DMS153 treated with DMSO at 0.1 percent for 48 hours (cell line): ENCODE data around the gene TANGO2.

Experiments used
- DNase-seq: peaks from one replicate; lab custom pipeline; 2025; ENCODE audit not compliant: unreplicated experiment; lab: John Stamatoyannopoulos, UW

The TANGO2 gene

GRCh38 chr22:20083157-20083890, 62.4 kb downstream of the TANGO2 start:
- DNase-seq = no peak

GRCh38 chr22:20083891-20084546, 63.1 kb downstream of the TANGO2 start:
- DNase-seq = no peak

DNA sequence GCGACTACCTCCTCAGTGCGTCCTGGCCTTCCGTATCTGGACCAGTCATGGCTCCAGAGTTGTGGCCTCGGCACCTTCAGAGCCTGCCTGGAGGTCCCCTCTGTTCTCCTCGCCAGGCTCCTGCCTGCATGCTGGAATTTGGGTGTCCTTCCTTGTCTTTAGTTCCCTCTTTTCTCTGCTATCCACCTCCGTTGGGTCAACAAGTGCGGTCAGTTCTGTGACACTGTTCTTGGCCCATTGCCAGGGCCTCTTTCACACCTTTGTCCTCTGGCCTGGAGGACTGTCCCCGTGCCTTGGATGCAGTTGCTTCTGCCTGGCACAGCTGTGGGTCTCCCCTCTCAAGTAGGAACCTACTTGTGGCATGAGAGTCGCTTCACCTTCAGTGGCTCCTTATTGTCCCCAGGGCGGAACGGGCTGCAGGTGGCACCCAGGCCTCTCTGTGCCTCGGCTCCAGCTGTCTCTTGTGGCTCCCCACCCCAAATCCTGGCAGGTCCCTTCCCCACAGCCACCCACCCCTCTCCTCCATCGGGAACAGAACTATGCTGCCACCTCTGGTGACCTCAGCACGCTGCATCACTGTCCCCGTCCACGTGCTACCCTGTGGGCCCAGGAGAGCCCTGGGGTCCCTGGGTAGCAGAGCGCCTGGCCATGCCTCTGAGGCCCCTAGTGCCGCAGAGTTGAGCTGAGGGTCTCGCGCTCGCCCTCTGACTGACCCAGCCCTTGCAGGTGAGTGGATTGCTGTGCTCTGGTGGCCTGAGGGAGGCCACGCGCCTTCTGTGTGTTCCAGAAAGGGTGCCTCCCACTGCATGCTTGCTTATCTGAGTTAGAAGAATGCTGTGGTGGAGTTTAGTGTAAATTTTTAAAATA, 63.9 kb downstream of the TANGO2 start:
- no peak for DNase-seq

GRCh38 chr22:20085651-20086050, 64.7 kb downstream of the TANGO2 start:
- DNase-seq = no peak

DNA sequence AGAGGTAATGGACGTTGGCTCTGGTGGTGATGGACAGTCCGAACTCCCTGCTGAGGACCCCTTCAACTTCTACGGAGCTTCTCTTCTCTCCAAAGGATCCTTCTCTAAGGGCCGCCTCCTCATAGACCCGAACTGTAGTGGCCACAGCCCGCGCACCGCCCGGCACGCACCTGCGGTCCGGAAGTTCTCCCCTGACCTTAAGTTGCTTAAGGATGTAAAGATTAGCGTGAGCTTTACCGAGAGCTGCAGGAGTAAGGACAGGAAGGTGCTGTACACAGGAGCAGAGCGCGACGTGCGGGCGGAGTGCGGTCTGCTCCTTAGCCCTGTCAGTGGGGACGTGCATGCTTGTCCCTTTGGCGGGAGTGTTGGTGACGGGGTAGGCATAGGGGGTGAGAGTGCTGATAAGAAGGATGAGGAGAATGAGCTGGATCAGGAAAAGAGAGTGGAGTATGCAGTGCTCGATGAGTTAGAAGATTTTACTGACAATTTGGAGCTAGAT, 65.2 kb downstream of the TANGO2 start:
- no peak for DNase-seq

DNA sequence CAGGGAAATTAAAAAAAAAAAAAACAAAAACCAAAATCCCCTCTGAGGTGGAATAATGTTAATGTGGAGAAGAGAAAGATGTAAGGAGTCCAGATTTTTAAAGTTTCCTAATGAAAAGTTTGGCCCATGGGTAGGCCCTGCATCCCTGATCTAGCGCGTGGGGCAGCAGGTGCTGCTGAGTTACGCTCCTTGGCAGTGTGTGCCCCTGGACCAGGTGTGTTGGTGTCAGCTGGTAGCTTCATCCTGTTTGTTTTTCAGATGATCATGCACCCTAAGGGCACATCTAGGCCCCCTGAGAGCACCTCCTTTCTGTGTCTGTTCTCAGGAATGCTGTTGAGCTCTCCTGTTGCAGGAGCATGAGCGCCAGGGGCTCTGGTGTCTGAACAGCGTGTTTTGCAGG, 65.9 kb downstream of the TANGO2 start:
- no peak for DNase-seq

DNA sequence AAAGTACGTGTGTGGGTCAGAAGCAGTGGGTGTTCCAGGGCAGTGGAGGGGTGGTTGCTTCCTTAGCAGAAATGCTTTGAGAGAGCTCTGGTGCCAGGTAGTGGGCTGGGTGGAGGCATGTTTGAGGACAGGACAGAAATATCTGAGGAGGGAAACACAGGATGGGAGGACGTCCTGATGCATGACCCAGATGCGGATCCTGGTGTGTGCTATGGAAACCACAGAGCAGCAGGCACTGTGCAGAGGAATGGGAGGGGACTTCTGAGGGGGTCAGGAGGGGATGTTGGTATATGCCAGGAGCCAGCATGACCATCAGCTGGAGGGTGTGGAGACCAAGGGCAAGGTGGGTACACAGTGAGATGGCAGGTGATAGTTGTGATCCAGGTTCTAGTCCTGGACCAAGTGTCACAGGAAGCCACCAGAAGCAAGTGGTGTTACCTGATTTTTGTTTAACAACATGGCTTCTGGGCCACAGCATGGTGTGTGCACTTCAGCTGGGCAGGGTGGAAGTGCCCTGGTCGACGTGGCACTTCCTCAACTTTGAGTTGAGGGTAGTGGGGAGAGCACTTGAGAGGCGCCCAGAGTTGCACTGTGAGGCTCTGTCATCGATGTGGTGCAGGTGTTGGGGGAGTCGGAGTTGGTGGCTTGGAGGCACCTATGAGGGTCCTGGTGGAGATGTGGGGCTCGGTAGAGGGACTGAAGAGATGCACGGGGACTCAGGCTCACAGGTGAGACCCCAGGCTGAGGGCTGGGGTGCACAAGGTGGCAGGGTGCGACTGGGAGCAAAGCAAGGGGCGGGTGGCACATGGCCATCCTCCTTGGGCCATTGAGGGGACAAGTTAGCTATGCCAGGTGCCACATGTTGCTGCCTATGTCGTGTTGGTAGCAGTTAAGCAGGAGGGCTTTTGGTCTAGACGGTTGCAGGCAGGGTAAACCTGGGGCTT, 66.7 kb downstream of the TANGO2 start:
- no peak for DNase-seq

DNA sequence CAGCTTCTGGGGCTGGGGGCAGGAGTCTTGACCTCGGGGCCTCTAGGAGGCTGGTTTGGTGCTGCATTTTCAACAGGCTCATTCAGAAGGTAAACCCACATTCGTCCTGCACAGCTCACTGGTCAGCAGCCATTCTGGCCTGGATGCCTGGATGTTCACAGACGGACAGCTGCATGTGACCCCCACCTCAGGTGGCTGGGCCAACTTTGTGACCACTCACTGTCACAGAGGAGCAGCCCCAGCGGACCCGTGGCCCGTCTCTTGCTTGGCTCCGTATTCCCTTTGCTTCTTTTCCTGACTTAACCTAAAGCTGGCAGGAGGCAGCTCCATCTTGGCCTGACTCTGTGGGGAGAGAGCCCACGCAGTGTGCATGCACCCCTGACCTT, 67.3 kb downstream of the TANGO2 start:
- DNase-seq = no peak

- DNase-seq = no peak
Measured at GRCh38 chr22:20089226-20089976, 68.5 kb downstream of the TANGO2 start.

DNA sequence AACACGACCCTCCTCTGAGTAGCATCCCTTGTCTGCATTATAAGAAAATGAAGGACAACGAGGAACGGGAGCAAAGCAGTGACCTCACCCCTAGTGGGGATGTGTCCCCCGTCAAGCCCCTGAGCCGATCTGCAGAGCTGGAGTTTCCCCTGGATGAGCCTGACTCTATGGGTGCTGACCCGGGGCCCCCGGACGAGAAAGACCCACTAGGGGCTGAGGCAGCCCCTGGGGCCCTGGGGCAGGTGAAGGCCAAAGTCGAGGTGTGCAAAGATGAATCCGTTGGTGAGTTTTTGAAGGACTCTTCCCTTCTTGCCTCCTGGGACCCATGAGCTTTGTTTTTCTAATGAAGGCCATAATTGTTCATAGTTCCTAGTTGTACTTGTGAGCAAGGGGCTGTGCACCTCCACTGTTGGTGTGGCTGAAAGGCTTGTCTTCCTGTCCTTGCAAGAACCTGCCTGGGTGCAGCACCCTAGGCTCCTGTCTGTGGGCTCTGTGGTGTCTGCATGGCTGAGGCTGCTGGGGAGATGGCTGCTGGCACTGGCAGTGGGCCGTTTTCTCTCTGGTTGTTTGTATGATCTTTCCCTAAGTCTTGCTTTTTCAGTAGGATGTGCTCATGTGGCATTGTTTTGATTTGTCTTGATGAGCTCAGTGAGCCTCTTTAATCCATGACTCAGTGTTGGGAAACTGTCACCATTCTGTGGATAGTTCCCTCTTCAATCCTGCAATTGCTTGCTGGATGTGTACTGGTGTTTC, 69.2 kb downstream of the TANGO2 start:
- no peak for DNase-seq

GRCh38 chr22:20090730-20091240, 69.9 kb downstream of the TANGO2 start:
- DNase-seq = no peak

GRCh38 chr22:20091690-20092476, 71.0 kb downstream of the TANGO2 start:
- DNase-seq = no peak

DNA sequence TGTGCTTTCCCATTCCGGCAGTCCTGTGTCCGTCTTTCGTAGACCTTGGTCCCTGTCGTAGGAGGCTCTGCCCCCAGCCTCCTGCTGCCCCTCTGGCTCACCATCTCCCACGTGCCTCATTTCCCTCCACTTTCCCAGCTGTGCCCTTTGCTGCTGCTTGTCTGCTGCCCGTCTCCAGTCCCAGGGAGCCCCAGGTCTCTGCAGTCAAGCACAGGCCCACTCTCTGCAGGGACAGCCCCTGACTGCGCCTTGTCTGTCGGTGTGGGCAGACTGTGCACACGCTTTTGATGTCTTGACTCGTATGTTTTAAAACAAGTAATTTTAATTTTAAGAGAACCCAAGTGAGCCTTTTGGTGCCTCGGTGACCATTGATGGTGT, 71.6 kb downstream of the TANGO2 start:
- DNase-seq = no peak

DNA sequence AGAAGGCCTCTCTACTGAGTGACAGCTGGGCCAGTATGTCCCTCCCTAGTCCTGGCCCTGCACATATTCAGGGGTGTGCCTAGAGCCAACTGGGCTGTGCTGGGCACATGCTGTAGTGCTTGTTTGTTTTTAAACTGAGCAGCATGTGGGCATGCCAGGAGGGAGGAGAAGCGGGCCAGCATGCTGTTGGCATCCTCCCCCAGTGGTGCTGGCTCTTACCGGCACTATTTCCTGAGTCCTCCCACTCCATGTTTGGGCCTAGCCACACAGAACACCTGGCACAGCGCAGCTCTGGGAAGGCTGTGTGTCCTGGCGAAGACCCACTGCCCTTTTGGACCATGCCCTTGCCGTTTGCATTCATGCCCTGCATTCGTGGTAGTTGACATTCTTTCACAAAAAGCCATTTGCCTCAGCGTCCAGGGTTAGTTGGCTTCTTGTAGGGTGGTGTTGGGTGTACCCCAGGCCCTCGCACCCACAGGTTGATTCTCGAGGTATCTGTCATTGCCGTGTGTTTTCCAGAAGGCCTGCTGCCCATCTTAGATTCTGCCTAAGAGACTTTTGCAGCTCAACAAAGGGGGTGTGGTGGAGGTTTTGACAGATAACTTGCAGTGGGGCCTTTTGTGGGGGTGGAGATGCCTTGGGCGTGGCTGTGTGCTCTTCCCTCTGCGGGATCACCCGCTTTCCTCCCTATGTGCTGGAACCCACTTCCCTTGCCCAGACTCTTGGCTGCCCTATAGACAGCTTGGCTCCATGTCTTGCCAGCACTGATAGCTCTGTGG, 72.7 kb downstream of the TANGO2 start:
- no peak for DNase-seq

- no peak for DNase-seq
Measured at GRCh38 chr22:20094197-20094807, 73.4 kb downstream of the TANGO2 start.

DNA sequence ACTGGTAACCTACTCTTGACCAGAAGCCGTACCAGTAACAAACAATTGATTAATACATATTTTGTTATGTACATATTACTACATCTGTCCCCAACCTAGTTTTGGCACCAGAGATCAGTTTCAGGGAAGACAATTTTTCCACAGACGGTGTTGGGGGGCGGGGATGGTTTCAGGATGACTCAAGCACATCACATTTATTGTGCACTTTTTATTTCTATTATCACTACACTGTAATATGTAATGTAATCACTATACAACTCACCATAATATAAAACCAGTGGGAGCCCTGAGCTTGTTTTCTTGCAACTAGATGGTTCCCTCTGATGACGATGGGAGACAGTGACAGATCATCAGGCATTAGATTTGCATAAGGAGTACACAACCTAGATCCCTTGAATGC, 74.6 kb downstream of the TANGO2 start:
- no peak for DNase-seq
